EH (cell line): ENCODE measurements around the gene SSB.
"Not testable (repeated sequence)": the region's sequence is repeated elsewhere in the genome, so short reads cannot be mapped to it uniquely, and the experiment has no call there.

Experiments
- DNase-seq: peaks from one replicate; pipeline ENCODE4 v3.0.0-alpha.2; 2015; ENCODE audit warnings: low read depth

Gene SSB

GRCh38 chr2:169828141-169828811 is 29.6 kb downstream of the SSB start:
- peak; percentile 78 for DNase-seq

GRCh38 chr2:169834401-169834800 is 35.7 kb downstream of the SSB start:
- DNase-seq, result no peak

GRCh38 chr2:169838743-169839489 is 40.2 kb downstream of the SSB start:
- DNase-seq, result no peak

GRCh38 chr2:169839954-169840746 is 41.5 kb downstream of the SSB start:
- DNase-seq, result no peak

GRCh38 chr2:169840747-169841142 is 42.1 kb downstream of the SSB start:
- DNase-seq, result no peak

- DNase-seq, result not testable (repeated sequence)
Measured at GRCh38 chr2:169841625-169842024, 43.0 kb downstream of the SSB start.

GRCh38 chr2:169845016-169845415 is 46.3 kb downstream of the SSB start:
- DNase-seq, result peak; percentile 9

GRCh38 chr2:169848959-169849693 is 50.5 kb downstream of the SSB start:
- DNase-seq, result not testable (repeated sequence)

- DNase-seq, result no peak
Measured at GRCh38 chr2:169849710-169850109, 51.0 kb downstream of the SSB start.

GRCh38 chr2:169853041-169853668 is 54.5 kb downstream of the SSB start:
- no peak for DNase-seq

GRCh38 chr2:169855281-169856258 is 56.9 kb downstream of the SSB start:
- not testable (repeated sequence) for DNase-seq

GRCh38 chr2:169859423-169859822 is 60.8 kb downstream of the SSB start:
- DNase-seq, result no peak

- DNase-seq, result no peak
Measured at GRCh38 chr2:169860149-169860548, 61.5 kb downstream of the SSB start.
